Esophagus squamous epithelium (tissue), 4 donors: Measurements from ENCODE around the gene CLSTN2.

ENCODE experiments used
- POLR2A ChIP-seq, 4 donors: fragments of 450-650 bp; IDR thresholded peaks; one replicate each; pipeline ENCODE4 v1.6.1; 2017; ENCODE audit warnings: antibody characterized with exemption in 4 of 4, mild to moderate bottlenecking in 4 of 4, moderate library complexity in 3 of 4
- TF ChIP-seq, protein P1 (sequence below), 6 experiments: fragments of 450-650 bp in 4 of 6; fragments of 200-600 bp in 2 of 6; sonication (generic) in 2 of 6; IDR thresholded peaks; one replicate each; pipeline ENCODE4 v1.5.1; 2016 to 2019; ENCODE audit warnings: antibody characterized with exemption in 6 of 6, mild to moderate bottlenecking in 4 of 6, moderate library complexity in 4 of 6

DNA sequence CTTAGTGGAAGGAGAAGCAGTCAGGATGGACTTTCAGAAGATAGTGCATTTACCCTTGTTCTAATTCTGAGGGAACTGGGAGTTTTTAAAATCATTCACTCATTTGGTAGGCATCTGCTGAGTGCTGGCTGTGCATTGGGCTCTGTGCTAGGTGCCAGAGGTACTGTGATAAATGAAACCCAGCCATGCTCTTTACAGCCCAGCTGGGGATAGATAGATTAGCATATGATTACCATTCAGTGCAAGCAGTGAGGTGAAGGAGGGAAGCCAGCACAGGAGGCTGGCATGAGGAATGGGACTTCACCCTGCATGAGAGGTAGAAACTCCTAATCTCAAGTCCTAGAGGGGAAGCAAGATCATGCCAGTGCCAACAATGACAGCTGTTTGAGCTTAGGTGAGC lies 381.0 kb downstream of the CLSTN2 start:
- TF ChIP-seq, protein P1, sequence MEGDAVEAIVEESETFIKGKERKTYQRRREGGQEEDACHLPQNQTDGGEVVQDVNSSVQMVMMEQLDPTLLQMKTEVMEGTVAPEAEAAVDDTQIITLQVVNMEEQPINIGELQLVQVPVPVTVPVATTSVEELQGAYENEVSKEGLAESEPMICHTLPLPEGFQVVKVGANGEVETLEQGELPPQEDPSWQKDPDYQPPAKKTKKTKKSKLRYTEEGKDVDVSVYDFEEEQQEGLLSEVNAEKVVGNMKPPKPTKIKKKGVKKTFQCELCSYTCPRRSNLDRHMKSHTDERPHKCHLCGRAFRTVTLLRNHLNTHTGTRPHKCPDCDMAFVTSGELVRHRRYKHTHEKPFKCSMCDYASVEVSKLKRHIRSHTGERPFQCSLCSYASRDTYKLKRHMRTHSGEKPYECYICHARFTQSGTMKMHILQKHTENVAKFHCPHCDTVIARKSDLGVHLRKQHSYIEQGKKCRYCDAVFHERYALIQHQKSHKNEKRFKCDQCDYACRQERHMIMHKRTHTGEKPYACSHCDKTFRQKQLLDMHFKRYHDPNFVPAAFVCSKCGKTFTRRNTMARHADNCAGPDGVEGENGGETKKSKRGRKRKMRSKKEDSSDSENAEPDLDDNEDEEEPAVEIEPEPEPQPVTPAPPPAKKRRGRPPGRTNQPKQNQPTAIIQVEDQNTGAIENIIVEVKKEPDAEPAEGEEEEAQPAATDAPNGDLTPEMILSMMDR (IDR thresholded peaks at IDR 0.05), result no peak
- TF ChIP-seq POLR2A (IDR thresholded peaks at IDR 0.05), result no peak
